HG02938 (cell line): ENCODE results near the gene HES6.
A peak's percentile ranks its signal among the peaks of the same experiment; 100 is the strongest.

ENCODE experiments used
- ATAC-seq: cut with Tn5 transposase; IDR thresholded peaks from one replicate; pipeline ENCODE4 v1.9.1; 2021; ENCODE audit warnings: mild to moderate bottlenecking, moderate library complexity; ENCODE audit not compliant: unreplicated experiment

HES6 gene, protein sequence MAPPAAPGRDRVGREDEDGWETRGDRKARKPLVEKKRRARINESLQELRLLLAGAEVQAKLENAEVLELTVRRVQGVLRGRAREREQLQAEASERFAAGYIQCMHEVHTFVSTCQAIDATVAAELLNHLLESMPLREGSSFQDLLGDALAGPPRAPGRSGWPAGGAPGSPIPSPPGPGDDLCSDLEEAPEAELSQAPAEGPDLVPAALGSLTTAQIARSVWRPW

DNA sequence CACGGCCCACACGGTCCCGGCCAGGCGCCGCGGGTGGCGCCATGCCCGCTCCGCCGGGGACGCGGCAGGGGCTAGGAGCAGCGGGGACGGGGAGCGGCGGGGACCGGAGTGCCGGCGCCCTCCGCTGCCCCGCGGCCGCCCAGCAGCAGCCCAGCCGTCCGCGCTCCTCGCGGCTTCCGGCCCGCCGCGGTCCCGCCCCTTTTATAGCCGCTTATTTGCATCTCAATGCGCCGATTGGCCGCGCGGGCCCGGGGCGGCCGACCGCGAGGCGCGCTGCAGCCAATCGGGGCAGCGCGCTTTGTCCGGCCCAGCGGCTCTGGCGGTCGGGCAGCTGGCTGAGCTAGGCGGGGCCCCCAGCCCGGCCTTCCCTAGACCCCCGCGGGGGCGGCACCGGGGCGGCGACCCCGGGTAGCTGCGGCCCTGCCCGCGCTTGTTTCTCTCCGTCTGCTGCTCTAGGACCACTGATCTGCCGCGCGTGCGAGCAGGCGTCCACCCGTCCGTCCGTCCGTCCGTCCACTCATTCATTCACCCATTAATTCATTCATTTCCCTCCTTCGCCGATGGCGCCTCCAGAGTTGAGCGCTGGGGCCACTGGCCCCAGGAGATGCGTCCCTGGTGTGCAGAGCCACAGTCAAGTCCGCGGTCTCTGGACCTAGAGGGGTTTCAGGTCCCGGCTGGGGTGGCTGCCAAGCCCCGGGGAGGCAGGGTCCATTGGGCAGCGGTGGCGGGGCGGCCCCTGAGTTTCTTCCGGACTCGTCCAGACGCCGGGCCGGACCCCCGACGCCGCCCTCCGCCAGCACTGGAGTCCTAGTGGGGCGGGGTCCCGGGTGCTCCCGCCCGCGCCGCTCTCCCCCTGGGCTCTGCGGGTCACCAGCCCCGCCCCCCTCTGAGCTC, at the start of gene HES6:
Gene HES6 (minus strand): TSS at position 176 of the 894 bp plus-strand sequence. CDS start 133 bp downstream, at position 43.
- ATAC-seq = peak; percentile 83

DNA sequence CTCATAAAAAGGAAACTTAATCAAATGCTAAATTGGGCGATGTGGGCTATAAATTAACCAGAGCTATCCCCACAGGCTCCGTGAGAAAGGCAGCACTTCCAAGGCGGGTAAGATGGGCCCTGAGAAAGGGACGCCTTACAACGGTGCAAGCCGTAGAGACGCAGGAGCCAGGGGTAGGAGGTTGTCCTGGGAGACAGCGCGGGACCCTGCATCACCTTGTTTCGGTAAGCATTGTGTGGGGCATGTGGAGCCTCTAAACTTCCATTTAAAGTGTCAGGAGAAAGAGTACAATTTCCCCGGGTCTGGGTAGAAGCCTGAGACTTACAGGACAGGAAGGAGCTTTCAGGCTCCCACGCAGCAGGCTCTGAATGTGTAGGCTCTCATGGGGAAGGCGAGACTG, 49.7 kb upstream of the HES6 start:
- no peak for ATAC-seq

DNA sequence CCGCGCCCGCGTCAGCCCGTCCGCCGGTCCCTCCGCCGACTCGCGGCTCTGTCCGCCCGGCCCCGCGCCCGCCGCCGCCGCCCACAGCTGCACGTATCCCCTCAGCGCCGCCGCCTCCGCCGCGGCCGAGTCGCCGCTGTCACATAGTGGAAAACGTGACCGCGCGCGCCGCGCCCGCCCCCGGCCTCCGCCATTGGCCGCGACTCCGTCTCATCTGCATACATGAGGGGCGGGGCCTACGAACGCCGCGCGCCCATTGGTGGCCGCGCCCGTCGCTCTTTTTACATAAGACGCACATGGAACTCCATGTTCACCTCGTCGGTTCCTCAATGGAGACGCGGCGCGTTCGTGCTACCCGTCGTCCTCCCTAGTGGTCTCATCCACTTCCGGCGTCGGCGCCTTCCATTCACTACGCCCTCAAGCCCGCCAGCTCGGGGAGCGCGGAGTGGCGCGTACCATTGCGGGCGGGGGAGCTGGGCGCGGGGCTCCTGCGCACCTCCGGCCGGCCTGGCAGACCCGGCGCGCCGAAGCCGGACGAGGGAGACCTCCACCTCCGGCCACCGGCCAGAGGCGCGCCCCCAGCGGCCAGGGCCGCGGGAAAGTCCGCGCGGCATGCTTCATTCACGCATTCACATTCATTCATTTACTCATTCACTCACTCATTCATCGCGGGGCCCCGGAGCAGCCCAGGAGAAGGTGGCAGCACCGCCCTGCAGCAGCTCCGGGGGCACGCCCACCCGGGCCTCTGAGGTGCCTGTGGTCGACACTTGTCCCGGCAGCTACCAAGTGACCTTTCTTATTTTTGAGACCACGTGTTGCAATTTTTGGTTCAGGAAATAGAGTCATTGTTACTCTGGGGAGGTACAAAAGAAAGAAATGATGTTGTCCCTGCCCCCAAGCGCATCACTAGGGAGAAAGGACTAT, 49.1 kb upstream of the HES6 start:
- ATAC-seq = peak; percentile 85

- ATAC-seq = peak; percentile 21
Observed at GRCh38 chr2:238287737-238288649, 48.2 kb upstream of the HES6 start, which contains the start of gene PER2. Gene PER2, minus strand, starts transcription at chr2:238288610. Its CDS starts 10,674 bp downstream, at chr2:238277936.

DNA sequence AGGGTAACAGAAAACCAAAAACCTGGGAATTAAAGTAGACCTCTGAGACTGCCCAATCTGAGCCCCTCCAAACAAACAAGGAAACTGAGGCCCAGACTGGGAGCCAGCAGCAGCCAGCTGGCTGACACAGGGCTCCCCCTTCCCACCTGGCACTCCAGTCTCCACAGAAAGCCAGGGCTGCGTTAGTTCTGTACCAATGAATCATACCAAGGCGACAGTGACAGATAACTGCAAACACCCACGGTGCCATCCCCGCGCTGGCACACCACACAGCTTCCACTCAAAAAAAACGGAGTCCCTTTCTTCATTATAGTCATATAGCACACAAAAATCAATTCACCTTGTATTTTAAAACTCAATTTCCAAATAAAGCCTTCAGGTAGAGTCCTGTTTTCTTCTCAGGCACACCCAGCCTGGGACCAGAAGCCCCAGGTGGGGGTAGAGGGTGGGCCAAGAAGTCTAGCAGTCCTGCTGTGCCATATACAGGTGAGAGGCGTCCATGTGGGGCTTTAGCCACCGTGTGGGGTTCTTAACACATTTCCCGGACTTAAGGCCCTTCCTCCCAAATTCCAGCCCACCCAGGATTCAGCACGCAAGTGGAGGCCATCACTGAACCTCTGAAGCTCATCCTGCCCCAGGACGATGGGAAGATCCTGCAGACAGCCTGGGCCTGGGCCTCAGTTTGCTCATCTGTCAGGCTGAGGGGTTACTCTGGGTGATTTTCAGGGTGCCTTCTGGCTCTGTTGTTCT, 47.3 kb upstream of the HES6 start:
- ATAC-seq = no peak

DNA sequence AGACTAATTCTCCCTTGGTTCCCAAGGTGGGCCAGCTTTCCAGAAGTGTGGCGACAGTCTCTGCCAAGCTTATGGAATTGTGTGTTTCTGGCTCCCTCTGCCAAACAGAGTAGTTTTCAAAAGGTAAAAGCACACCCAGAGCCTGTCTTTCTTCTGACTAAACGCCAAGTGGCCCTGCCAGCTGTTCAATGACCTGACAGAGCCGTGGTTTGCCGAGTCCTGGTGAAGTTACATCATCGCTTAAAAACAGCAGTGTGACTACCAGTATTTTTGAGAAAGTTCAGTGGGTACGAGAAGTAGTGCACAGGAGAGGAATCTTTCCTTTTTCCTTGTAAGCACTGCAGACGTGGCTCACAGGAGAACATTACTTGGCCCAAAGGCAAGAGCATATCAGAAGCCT, 46.7 kb upstream of the HES6 start:
- no peak for ATAC-seq

GRCh38 chr2:238286095-238286494, 46.3 kb upstream of the HES6 start:
- no peak for ATAC-seq

DNA sequence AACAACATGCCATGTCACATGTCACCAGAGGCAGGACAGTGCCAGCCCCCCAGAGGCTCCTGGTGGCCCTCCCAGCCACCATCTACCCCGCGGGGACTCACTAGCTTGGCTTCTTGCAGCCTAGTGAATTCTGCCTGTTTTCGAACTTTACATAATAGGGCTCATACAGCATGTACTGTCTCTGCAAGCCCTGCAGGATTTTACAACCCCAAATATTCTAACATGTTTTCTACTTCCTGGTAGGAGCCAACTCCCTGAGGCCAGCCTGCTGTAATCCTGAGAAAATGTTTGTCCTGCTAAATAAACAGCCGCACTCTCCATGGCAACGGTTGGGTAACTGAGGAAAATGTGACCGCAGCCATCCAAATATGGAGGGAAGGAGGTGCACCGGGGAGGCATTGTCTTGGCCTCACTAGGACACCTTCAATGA, 45.8 kb upstream of the HES6 start:
- no peak for ATAC-seq

GRCh38 chr2:238284802-238285515, 45.1 kb upstream of the HES6 start:
- no peak for ATAC-seq

DNA sequence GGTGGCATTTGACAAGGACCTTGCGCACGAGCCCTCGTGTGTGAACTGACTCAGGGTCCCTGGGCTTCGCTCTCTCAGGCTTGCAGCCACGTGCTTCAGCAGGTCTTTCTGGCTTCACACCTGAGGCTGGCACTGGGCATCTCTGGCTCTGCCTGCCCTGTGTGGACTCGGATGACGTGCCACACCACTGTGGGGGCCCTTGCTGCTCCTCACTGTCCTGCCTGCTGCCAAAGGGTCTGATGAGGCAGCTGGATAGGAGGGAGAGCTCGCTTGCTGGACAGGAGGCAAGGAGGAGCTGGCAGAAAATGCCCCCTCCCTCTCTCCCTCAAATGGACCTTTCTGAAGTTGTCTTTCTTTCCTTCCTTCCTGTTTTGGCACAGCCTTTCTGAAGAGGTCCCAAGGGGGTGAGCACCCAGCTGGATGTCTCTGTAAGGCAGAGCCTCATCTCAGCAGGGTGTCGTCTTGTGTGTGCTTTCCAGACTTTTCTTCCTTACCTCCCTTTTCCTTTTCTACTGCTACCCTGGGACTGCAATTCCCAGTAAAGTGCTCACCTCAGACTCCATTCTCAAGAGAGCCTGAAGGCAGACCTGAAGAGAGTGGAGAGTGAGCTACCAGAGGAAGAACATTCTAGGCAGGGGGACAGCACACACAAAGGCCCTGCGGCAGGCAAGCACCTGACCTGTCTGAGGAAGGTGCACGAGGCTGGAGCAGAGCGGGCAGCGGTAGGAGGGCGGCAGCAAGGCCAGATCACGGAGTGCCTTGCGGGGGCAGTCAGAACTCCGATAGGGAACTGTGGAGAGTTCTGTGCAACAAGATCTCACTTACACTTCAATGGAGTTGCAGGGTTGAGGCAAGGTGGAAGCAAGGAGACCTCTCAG, 43.3 kb upstream of the HES6 start:
- no peak for ATAC-seq

- ATAC-seq = no peak
Observed at GRCh38 chr2:238281826-238282480, 42.1 kb upstream of the HES6 start.

- no peak for ATAC-seq
Observed at GRCh38 chr2:238280083-238280825, 40.4 kb upstream of the HES6 start.

DNA sequence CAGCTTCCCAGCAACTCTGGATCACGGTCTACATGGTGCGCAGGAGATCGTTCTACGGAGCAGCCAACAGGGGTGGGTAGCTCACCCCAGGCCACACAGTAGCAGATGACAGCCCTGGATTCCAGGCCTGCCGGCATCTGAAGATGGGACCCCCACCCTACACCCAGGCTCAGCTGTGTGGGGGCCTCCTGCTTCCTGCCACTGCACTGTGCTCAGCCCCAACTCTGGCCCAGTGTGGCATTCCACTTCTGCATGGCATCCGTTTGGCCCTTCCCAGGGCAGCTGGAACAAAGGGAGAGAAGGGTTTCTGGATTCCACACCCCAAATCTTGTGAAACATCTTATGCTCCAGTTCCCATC, 39.5 kb upstream of the HES6 start:
- no peak for ATAC-seq

GRCh38 chr2:238278626-238279323, 38.9 kb upstream of the HES6 start:
- no peak for ATAC-seq

- no peak for ATAC-seq
Observed at GRCh38 chr2:238277695-238278094, 37.9 kb upstream of the HES6 start.
